ENCODE measurements around the gene DMKN.

The DMKN gene

DNA sequence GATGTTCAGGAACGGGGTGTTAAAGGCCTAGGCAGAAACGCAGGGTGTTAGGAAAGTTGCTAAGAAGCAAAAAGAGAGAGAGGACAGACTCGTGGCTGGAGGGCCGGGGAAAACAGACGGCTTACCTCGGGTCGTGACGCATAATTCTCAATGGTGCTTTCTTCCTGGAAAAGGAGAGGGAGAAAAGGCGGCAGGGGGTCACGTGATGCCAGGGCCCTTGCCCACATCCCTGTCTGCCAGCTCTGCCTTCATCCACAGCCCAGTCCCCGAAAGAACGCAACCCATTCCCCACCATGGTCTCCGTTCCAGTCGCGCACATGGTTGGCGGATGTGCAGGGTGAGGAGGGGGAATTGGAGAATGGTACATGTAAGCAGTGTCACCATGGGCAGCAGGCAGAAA is 24.8 kb downstream of the DMKN start:
- no peak for DNase-seq (ENCODE audit: low read depth in 1 of 2, low spot score in 1 of 2)
- peaks cover 9% of the 10 kb centered on the region for H3K27me3 ChIP-seq (ENCODE audit: insufficient read depth, poor library complexity, severe bottlenecking)
- H3K4me3 ChIP-seq (replicated peaks; ENCODE audit: insufficient read depth, low read length) = no peak overlapping the region
- H3K27ac ChIP-seq (replicated peaks) = no peak overlapping the region
- TF ChIP-seq CTCF (IDR thresholded peaks at IDR 0.05; ENCODE audit: insufficient read depth, low read length) = no peak
- no peak for TF ChIP-seq GABPA (IDR thresholded peaks at IDR 0.05; ENCODE audit: low read depth)

GRCh38 chr19:35487656-35488182 is 25.7 kb downstream of the DMKN start:
- no peak overlapping the region for H3K4me3 ChIP-seq (replicated peaks; ENCODE audit: insufficient read depth, low read length)
- TF ChIP-seq, protein P1, sequence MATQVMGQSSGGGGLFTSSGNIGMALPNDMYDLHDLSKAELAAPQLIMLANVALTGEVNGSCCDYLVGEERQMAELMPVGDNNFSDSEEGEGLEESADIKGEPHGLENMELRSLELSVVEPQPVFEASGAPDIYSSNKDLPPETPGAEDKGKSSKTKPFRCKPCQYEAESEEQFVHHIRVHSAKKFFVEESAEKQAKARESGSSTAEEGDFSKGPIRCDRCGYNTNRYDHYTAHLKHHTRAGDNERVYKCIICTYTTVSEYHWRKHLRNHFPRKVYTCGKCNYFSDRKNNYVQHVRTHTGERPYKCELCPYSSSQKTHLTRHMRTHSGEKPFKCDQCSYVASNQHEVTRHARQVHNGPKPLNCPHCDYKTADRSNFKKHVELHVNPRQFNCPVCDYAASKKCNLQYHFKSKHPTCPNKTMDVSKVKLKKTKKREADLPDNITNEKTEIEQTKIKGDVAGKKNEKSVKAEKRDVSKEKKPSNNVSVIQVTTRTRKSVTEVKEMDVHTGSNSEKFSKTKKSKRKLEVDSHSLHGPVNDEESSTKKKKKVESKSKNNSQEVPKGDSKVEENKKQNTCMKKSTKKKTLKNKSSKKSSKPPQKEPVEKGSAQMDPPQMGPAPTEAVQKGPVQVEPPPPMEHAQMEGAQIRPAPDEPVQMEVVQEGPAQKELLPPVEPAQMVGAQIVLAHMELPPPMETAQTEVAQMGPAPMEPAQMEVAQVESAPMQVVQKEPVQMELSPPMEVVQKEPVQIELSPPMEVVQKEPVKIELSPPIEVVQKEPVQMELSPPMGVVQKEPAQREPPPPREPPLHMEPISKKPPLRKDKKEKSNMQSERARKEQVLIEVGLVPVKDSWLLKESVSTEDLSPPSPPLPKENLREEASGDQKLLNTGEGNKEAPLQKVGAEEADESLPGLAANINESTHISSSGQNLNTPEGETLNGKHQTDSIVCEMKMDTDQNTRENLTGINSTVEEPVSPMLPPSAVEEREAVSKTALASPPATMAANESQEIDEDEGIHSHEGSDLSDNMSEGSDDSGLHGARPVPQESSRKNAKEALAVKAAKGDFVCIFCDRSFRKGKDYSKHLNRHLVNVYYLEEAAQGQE (IDR thresholded peaks at IDR 0.05; ENCODE audit: insufficient replicate concordance, low read depth) = no peak
- TF ChIP-seq POLR2AphosphoS5 (IDR thresholded peaks at IDR 0.05; ENCODE audit: low read depth) (no peak), CTCF (IDR thresholded peaks at IDR 0.05; ENCODE audit: insufficient read depth, low read length) (no peak), GABPA (IDR thresholded peaks at IDR 0.05; ENCODE audit: low read depth) (no peak), SPI1 (IDR thresholded peaks at IDR 0.05; ENCODE audit: borderline replicate concordance, low read depth) (no peak)
- no peak for DNase-seq (ENCODE audit: low read depth in 1 of 2, low spot score in 1 of 2)
- H3K27ac ChIP-seq (replicated peaks) = no peak overlapping the region
- H3K27me3 ChIP-seq (ENCODE audit: insufficient read depth, poor library complexity, severe bottlenecking) = peaks cover 6% of the 10 kb centered on the region

GRCh38 chr19:35486268-35486708 is 27.2 kb downstream of the DMKN start:
- no peak for DNase-seq (ENCODE audit: low read depth in 1 of 2, low spot score in 1 of 2)
- TF ChIP-seq SPI1 (IDR thresholded peaks at IDR 0.05; ENCODE audit: borderline replicate concordance, low read depth) (no peak), POLR2AphosphoS5 (IDR thresholded peaks at IDR 0.05; ENCODE audit: low read depth) (no peak)
- TF ChIP-seq, protein P1 (IDR thresholded peaks at IDR 0.05; ENCODE audit: insufficient replicate concordance, low read depth) = no peak
- Histone ChIP-seq H3K27ac (replicated peaks) (no peak overlapping the region), H3K4me3 (replicated peaks; ENCODE audit: insufficient read depth, low read length) (no peak overlapping the region), H3K27me3 (ENCODE audit: insufficient read depth, poor library complexity, severe bottlenecking) (peaks cover 6% of the 10 kb centered on the region)

- peaks cover 6% of the 10 kb centered on the region for H3K27me3 ChIP-seq (ENCODE audit: insufficient read depth, poor library complexity, severe bottlenecking)
- no peak overlapping the region for H3K4me3 ChIP-seq (replicated peaks; ENCODE audit: insufficient read depth, low read length)
- no peak overlapping the region for H3K27ac ChIP-seq (replicated peaks)
- DNase-seq (ENCODE audit: low read depth in 1 of 2, low spot score in 1 of 2) = no peak
- TF ChIP-seq, protein P1 (IDR thresholded peaks at IDR 0.05; ENCODE audit: insufficient replicate concordance, low read depth) = no peak
- TF ChIP-seq CTCF (IDR thresholded peaks at IDR 0.05; ENCODE audit: insufficient read depth, low read length) (no peak), POLR2AphosphoS5 (IDR thresholded peaks at IDR 0.05; ENCODE audit: low read depth) (no peak), SPI1 (IDR thresholded peaks at IDR 0.05; ENCODE audit: borderline replicate concordance, low read depth) (no peak), GABPA (IDR thresholded peaks at IDR 0.05; ENCODE audit: low read depth) (no peak)
These were observed 29.0 kb downstream of the DMKN start for GRCh38 chr19:35484252-35485036.

Data from HL-60 (cell line).